NCI-H2196 (cell line): ENCODE results near the gene ZBTB7B.

ENCODE experiments used
- DNase-seq: peaks from one replicate; lab custom pipeline; 2025; ENCODE audit not compliant: unreplicated experiment; lab: John Stamatoyannopoulos, UW

Gene ZBTB7B

DNA sequence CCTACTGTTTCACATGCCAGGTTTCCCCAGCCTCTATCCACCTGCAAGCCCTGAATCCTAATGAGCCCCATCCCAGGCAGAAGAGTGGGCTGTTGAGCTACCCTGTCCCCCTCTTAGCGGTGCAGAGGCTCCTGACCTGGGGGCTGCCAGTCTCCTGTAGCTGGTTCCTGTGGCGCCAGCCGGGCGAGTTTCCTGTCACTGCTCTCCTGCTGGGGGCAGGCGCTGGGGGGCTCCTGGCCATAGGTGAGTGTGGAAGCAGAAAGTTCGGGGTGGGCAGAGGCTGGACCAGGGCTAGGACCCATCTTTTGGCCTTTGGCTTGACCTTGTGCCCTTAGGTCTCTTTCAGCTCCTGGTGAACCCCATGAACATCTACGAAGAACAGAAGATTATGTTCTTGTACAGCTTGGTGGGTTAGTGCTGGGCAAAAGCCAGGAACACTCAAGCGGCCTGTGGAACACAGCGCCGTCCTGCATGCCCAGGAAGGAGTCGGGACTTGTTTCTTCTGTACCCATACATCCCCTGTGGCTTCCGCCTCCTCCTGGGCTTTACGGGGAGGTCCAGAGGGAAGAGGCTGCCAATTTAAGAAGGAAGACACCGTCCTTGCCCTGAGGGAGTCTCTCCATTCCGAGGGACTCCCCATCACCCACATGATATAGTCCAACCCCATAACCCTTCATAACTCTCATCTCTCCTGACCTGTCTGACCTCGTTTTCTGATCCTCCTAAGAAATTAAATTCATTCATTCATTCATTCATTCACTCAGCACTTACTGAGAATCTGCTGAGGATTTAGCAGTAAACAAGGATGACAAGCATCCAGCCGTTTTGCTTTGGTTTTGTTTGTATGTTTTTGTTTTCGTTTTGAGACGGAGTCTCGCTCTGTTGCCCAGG lies 32.0 kb downstream of the ZBTB7B start:
- DNase-seq, result no peak

DNA sequence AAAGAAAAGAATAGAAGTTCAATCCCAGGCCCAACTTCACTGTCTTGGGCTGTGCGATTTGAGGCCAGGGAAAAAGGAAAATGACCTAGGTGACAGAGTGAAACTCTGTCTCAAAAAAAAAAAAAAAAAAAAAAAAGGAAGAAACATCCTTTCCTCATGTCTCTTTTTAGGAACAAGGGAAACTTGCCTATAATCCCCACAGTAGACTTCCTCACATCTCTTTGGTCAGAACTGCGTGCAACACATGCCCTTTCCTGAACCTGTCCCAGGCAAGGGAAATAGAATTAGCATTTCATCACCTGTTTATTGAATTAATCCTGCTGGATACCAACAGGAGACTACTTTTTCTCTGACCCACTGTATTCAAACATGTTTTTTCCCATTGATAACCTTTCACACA lies 33.3 kb downstream of the ZBTB7B start:
- DNase-seq, result no peak

DNA sequence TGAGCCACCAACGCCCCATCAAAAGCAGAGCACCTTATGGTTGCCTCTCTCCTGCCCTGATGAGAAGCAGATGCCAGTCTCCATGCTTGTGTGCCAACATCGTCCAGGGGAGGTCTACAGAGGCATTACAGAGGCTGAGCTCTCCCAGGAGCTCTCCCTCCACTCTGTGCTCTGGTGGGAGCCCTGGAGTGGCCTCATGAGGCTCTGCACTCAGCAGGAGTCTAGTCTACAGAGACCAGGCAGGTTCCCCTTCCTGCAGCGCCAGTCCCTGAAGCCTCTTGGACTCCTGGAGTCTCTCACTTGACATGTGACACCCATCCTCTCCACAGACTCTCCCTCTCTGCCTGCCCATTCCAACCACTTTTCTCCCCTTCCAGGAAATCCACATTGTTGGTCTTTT lies 34.4 kb downstream of the ZBTB7B start:
- no peak for DNase-seq

DNA sequence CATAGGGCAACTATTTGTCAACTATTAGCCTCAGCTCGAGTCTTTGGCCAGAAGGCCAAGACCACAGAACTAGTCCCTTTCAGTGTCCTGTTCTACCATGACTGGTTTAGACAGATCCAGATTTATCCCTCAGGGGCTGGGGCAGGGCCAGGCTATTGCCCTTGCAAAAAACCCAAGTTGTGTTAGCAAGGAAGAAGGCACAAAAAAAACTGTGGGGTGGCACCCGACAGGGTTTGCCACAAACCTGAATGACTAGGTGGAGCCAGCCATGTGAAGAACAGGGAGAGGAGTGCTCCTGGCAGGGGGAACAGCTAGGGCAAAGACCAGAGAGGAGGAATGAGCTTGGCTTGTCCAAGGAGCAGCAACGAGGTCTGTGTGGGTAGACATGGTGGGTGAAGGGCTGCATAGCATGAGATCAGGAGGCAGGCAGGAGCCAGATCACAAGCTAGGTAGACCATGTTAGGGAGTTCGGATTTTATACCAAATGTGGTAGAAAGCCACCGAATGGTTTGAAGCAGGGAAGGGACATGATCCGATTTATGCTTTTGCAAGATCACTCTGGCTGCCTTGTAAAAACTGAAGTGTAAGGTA lies 35.3 kb downstream of the ZBTB7B start:
- no peak for DNase-seq

DNA sequence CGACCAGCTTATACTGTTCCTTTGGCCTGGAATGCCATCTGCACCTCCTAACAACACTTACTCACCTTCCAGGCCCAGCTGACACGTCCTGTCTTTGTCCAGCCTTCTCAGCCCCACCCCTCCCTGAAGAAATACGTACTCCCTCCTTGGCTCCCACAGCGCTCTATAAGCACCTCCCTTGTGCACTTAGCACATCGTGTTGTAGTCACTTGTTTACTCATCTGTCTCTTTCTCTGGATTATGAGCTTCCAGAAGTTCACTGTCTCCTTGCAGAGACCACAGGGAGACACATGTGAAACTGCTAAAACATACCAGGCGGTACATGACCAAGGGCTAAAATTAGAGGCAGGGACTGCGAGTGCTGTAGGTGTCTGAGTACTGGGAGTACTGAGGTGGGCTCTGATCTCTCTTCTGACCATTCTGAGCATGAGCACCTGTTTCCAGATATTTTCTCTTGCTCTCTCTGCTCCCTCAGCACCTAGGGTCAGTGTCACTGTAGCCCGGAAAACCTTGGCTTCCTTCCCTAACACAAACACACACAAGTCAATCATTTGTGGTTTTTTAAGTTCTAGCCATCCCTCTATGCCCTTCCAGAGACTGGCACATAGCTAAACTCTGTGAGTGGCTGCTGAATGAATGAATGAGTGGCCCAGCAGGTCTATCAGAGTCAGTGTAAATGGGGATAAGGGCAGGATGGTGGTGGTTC lies 36.2 kb downstream of the ZBTB7B start:
- no peak for DNase-seq

DNA sequence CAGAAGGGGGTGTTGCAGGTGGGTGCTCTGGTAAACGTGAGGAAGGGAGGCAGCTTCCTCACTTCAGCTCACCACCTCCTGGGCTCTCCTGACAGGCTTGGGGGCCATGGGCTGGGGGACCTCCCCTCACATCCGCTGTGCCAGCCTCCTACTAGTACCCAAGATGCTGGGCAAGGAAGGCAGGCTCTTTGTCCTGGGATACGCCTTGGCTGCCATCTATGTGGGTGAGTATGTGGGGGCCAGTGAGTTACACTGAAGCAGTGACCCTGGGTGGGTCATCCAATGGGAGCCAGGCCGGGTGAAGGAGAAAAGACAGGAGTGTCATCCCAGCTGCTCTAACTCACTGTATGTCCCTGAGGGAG lies 36.7 kb downstream of the ZBTB7B start:
- DNase-seq, result no peak

DNA sequence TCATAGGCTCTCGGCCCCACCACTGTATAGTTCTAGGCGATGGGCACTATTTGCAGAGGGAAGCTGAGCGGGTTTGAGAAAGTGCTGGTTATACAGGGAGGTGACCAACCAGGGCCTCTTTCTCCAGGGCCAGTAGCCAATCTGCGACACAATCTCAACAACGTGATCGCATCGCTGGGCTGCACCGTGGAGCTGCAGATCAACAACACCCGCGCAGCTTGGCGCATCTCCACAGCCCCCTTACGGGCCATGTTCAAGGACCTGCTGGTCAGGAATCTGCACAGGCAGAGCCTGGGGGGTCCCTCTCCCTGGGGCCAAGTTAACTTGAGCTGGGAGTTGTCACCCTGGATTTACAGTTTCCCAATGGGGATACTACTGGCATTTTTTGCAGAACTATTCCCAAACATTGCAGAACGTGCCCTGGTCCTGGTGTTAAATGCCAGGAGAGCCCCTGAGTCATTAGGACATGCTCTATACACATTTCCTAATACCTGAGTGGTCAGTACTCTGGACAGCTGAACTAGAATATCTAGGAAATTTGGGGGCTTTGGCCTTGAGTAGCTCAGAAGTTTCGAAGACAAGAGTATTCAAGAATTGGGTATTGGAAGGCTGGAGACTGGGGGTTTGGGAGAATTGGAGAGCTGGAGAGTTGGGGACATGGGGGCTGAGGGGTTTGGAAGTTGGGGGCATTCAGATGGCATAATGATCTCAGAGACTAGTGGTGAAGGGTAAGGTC lies 37.9 kb downstream of the ZBTB7B start:
- DNase-seq, result no peak

DNA sequence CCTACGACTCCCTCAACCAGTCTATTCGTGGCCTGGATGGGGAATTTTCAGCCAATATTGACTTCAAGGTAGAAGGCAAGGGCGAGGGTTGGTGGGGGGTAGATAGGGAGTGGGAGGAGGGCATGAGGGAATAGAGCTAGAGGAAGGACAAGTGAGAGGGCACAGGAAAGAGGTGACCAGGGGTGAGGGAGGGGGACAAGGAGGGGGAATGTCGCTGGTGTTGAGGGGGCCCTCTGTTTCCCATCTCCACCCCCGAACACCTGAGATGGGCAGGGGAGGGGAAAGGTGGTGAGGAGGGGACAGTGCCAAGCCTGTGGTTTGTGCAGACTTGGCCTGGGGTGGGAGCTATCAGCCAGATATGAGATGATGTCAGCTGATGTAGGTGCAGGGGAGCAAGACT lies 40.2 kb downstream of the ZBTB7B start:
- DNase-seq, result no peak

DNA sequence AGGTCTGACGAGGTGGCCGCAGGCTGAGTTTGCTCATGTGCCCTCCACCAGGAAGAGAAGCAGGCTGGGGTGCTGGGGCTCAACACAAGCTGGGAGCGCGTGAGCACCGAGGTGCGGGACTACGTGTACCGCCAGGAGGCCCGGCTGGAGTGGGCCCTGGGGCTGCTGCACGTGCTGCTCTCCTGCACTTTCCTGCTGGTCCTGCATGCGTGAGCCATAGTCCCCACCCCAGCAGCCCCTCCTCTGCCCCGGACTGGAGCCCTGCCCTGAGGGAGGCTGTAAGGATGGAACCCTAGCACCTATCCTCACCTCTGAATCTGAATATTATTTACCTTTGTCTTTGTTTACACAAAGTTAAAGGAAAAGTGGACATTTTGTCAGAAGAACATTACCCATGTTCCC lies 40.7 kb downstream of the ZBTB7B start:
- no peak for DNase-seq

DNA sequence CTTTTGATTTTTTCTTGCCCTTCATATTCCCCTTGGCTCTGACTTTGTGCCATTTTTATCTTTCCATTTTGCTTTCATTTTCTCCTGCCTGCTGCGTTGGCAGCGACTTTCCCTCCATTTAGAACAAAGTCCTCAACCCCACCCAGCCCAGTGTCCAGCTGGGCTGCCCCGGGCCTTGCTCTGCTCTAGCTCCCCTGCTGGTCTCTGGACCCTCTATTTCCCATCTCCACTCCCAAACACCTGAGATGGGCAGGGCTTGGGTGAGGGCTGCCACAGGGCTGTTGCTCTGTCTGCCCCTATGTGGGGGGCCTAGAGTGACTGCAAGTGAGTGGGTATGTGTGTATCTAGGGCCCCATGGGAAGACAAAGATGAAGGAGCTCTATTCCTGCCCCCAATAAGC lies 41.2 kb downstream of the ZBTB7B start:
- no peak for DNase-seq

DNA sequence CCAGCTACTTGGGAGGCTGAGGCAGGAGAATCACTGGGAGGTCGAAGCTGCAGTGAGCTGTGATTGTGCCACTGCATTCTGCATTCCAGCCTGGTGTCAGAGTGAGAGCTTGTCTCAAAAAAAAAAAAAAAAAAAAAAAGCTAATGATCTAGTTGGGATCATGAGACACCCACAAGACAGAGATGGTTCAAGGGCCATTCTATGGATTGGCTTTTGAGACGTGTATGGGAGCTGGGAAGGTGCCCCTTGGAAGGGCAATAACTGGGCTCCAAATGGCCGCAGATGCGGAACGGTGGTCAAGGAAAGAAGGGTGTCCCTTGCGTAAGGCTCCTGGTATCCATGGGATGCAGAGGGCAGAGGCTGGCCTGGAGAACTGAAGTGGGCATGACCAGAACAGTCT lies 41.8 kb downstream of the ZBTB7B start:
- no peak for DNase-seq

DNA sequence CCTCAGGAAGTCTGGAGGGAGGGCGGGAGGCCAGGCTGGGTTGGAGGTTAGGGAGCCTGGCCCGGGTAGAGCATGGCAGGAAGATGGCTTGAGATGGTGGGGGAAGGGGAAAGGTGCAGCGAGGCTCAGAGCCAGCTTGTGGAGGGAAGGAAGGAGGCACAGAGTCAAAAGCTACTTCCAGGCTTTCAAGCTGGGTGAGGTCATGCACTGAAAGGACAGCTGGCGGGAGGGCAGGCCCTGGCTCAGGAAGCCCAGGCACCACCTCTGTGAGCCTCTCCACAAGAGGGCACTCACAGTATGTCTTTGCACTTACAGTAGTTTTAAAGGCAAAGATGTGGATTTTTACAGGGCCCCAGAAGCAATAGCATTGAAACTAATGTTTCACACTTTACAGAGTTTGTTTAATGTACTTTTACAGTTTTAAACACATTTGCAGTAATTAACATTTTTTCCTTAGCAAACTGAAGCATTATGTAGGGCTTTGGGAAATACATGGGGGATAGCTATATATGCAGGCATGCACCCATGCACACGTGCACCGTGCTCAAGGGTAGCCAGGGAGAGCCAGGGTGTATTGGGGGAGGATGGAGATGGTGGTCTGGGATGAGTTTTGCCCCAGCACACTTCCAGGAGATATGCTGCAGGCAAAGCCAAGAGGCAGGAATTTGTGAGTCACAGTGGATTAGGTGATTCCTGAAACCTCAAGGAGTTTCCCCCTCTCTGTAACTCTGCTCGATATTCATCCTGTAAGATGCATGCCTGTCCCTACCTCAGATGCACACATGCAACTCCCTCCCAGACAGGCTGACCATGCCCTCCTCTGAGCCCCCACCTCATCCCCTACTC lies 42.4 kb downstream of the ZBTB7B start:
- peak; percentile 92 for DNase-seq

DNA sequence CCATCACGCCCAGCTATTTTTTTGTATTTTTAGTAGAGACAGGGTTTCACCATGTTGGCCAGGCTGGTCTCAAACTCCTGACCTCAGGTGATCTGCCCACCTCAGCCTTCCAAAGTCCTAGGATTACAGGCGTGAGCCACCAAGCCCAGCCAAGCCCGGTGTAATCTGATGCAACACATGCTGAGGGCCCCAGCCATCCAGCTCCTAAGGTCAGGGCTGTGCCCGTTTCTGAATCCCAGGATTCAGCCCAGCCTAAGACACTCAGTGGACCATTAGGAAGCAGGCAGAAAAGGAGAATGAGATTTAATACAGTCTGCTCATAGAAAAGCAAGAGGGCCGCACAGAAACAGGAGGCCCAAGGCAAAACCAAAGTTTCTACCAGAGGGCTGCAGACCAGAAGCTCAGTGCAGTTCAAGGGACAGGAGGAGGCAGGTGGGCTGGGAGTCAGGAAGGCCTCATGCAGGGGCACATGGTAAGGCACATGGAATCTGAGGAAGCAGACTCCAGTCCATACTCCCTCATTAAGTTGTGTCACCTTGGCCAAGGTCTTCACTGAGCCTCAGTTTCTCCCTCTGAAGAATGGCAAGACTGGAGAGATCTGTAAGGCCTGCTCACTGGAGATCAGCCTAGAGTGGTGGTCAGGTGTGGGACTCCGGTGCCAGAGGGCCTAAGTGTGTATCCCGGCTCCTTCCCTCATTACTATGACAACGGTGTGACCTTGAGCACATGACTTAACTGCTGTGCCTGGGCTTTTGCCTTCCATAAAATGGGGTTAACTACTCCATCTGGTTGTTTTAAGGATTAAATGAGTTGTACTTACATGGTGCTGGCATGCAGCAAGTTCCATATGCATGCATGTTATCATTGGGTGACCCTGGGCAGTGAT lies 46.1 kb downstream of the ZBTB7B start:
- DNase-seq, result no peak

DNA sequence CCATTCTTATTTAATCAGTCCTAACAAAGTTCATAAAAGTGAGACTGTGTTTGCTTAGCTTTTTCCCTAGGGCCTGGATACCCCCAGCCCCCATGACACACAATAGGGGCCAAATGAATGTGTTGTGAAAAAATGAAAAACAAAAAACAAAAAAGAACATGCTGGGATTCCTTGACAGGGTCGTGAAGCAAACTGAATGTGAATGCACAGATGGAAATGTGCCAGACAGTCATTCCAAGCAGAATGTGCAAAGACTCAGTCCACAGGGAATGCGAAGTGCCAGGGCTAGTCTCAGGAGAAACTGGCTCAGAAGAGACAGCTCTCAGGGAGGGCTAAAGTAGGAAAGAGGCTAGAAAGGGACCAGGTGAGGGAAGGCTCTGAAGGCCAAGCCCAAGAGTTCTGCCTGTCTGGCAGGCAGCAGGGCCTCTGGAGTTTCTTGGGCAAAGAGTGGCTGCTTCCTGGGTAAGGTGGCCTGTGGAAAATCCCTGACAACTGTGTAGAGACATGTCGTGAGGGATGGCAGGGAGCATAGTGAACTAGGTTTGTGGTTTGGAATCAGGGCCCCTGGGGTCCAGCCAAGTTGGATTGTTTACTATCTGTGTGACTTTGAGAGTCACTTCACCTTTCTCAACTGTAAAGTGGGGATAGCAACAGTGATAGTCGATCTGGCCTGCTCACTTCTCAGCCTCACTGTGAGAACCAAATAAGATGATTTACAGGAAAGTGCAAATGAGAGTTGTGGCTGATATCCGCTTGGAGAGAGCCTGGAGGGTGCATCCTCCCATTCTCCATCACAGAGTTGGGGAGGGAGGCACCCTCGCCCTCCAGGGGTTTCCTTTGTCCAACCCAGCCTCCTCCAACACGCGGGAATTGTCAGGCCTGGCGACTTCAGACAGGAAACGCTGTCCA lies 47.3 kb downstream of the ZBTB7B start:
- DNase-seq, result peak; percentile 55

DNA sequence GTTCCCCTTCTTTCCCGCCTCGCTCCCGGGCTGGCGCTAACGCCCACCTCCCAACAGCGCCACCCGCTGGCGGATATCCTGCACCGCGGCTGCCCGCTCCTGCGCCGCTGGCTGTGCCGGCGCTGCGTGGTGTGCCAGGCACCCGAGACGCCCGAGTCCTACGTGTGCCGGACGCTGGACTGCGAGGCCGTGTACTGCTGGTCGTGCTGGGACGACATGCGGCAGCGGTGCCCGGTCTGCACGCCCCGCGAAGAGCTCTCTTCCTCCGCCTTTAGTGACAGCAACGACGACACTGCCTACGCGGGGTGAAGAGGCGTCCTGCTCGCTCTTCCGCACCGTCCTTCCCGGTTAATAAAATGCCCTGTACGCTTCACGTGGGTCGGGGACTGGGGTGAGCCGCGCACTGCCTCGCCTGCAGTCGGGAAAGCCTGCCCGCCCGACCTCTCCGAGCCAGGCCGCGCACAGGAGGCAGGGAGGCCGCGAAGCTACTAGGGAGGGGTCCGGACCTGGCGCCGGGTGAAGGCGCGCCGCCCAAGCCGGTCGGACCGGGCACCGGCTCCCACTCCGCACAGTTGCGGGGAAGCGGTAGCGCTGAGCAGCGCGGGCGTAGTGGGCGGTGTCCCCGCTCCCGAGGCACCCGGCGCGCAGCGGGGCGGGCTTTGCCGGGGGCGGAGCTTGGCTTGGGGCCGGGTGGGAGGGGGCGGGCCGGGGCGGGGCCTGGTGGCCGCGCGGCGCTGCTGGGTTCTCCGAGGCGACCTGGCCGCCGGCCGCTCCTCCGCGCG lies 48.1 kb downstream of the ZBTB7B start, which contains the start of gene ADAM15:
Gene ADAM15, plus strand, starts transcription at position 757 of the 782 bp plus-strand sequence. CDS start 71 bp downstream, outside the sequence.
- DNase-seq, result peak; percentile 93

DNA sequence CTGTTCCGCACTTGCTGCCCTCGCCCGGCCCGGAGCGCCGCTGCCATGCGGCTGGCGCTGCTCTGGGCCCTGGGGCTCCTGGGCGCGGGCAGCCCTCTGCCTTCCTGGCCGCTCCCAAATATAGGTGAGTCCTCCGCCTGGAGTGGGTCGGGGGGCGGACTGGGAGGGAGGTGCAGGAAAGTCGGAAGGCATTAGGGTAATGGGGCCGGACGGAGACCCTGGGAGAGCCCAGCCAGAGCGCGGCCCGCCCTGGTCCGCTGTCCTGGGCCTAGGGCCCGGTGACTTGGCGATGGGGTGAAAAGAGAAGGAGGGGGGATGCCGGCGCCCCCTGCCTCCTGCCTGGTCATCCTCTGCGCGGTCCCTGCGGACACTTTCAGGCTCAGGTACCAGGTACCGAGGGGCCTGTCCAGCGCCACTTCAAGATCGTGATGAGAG lies 48.8 kb downstream of the ZBTB7B start:
- DNase-seq, result no peak

DNA sequence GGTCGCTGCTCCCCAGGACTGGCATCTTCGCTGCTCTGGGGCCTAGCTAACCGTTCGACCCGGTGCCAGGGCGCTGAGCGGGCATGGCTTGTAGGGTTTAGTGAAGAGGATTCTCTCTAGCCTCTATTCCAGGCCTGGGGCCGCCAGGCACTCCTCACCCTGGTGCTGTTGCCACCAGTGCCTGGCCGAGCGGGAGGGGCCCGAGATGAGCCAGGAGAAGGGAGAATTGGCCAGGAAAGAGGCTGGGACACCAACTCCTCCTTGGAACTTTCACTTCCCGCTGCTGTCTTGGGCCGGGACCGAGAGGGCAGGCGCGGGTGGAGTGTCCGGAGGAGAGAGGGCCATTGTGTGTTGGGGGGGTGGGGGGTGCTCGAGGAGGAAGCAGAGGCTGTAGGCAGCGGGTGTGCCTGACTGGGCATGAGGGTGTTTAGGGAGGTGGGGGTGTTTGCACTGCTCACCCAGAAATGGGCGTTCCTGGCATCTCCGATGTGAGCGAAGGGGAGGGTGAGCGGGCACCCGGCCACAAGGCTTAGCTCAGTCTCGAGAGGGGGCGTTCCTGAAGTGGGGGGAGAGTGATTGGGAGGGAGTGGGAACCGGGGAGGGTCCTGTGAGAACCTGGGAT lies 49.3 kb downstream of the ZBTB7B start:
- DNase-seq, result peak; percentile 60
